WERI-Rb-1 (cell line): ENCODE measurements around the gene TSPAN13.

Experiments used
- DNase-seq: peaks from one replicate; pipeline ENCODE4 v3.0.0-alpha.2; 2020
- H3K27ac ChIP-seq: fragments of 250-450 bp; sonication (Bioruptor Pico); 2 replicates; pipeline ENCODE4 v1.5.1; 2020; ENCODE audit warnings: mild to moderate bottlenecking, moderate library complexity
- H3K27me3 ChIP-seq: fragments of 250-450 bp; sonication (Bioruptor Pico); 2 replicates; pipeline ENCODE4 v1.5.1; 2021; ENCODE audit warnings: mild to moderate bottlenecking, low read depth, moderate library complexity; ENCODE audit not compliant: insufficient read depth, severe bottlenecking
- H3K36me3 ChIP-seq: fragments of 250-450 bp; sonication (Bioruptor Pico); 2 replicates; pipeline ENCODE4 v1.5.1; 2020; ENCODE audit warnings: mild to moderate bottlenecking, moderate library complexity
- H3K4me3 ChIP-seq: 2 replicates; pipeline ENCODE4 v1.5.1; 2011; ENCODE audit warnings: low read depth, mild to moderate bottlenecking, control low read depth, low read length
- H3K9me3 ChIP-seq: fragments of 250-450 bp; sonication (Bioruptor Pico); 2 replicates; pipeline ENCODE4 v1.5.1; 2021; ENCODE audit warnings: mild to moderate bottlenecking, moderate library complexity; ENCODE audit not compliant: severe bottlenecking
- TF ChIP-seq, protein P1 (sequence below): IDR thresholded peaks from 2 replicates; pipeline ENCODE4 v1.5.1; 2011; ENCODE audit warnings: low read depth, mild to moderate bottlenecking, control low read depth, inconsistent platforms, low read length

Gene TSPAN13

DNA sequence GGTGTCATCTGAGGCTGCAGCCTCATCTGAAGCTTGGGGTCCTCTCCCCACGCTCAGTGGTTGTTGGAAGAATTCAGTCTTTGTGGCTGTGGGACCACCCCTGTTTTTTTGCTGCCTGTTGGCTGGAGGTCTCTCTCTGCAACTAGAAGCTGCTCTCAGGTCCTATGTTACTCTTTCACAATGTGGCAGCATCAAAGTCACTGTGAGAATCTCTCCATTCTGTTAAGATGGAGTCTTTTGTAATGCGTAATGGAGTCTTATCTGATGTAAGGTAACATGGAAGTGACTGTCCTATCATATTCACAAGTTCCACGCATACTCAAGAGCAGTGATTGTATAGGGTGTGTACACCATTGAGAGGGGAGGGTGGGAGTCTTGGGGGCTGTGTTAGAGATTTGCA is 24.9 kb downstream of the TSPAN13 start:
- H3K27me3 ChIP-seq = no peaks in the 10 kb centered on the region
- TF ChIP-seq, protein P1, sequence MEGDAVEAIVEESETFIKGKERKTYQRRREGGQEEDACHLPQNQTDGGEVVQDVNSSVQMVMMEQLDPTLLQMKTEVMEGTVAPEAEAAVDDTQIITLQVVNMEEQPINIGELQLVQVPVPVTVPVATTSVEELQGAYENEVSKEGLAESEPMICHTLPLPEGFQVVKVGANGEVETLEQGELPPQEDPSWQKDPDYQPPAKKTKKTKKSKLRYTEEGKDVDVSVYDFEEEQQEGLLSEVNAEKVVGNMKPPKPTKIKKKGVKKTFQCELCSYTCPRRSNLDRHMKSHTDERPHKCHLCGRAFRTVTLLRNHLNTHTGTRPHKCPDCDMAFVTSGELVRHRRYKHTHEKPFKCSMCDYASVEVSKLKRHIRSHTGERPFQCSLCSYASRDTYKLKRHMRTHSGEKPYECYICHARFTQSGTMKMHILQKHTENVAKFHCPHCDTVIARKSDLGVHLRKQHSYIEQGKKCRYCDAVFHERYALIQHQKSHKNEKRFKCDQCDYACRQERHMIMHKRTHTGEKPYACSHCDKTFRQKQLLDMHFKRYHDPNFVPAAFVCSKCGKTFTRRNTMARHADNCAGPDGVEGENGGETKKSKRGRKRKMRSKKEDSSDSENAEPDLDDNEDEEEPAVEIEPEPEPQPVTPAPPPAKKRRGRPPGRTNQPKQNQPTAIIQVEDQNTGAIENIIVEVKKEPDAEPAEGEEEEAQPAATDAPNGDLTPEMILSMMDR = no peak
- DNase-seq = no peak
- H3K4me3 ChIP-seq = no peak overlapping the region
- no peak overlapping the region for H3K27ac ChIP-seq
- H3K9me3 ChIP-seq = no peaks in the 10 kb centered on the region
- no peaks in the 10 kb centered on the region; the same call in none of the 2 replicates for H3K36me3 ChIP-seq

DNA sequence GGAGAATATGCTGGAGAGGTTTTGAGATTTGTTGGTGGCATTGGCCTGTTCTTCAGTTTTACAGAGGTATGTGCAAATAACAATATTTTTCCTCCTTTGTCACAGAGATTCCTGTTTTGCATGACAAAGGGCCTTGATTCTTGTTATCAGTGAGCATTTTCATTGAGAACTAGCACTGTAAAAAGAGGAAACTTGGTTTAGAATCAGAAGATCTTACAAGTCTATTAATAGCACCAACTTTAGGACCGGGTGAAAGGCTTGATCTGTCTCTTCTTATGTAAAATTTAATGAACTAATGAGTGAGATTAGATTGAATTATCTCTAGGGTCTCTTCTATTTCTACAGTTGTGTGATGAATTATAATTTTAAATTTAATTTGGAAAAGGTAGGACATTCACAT is 25.5 kb downstream of the TSPAN13 start:
- Histone ChIP-seq H3K4me3 (no peak overlapping the region), H3K27ac (no peak overlapping the region), H3K36me3 (peaks cover 2% of the 10 kb centered on the region), H3K9me3 (no peaks in the 10 kb centered on the region), H3K27me3 (no peaks in the 10 kb centered on the region)
- no peak for DNase-seq
- TF ChIP-seq, protein P1 = no peak

DNA sequence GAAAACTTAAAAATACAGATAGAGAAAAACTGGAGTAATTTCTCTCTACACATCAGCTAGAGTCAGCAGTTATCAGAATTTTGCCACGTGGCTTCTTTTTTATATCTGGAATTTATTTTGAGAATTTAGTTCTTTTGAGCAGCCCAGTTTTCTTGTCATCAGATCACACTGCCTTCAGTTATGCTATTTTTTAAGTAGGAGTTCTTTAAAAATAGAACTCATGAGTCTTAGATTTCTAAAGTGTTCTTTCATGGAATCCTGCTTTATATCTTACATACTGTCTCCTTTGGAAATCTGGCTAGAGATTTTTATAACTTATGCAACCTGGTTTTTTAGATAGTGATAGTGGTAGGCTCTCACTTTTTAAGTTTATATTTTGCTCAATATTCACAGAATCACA is 27.0 kb downstream of the TSPAN13 start:
- TF ChIP-seq, protein P1 = no peak
- Histone ChIP-seq H3K27ac (no peak overlapping the region), H3K4me3 (no peak overlapping the region), H3K36me3 (peaks cover 2% of the 10 kb centered on the region), H3K27me3 (no peaks in the 10 kb centered on the region), H3K9me3 (no peaks in the 10 kb centered on the region)
- DNase-seq = no peak

DNA sequence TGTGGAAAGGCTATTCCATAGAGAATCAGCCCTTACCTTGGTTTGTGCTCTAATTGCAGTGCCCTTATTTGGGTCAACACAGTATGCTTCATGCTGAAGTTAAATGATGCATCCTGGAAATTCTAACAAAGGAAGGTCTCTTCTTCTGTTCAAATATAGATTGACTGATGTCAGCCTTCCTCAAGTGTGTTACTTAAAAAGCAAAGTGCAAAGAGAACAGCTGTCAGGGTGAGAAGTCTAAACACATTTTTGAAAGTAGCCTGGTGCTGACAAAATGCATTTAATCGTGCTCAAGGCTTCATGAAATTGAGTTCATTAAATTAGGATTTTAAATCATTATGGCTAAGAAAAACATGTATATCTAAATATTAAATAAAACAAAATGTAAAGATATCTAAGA is 31.8 kb downstream of the TSPAN13 start:
- Histone ChIP-seq H3K36me3 (peaks cover 2% of the 10 kb centered on the region), H3K4me3 (no peak overlapping the region), H3K27me3 (no peaks in the 10 kb centered on the region), H3K27ac (no peak overlapping the region), H3K9me3 (no peaks in the 10 kb centered on the region)
- DNase-seq = no peak
- TF ChIP-seq, protein P1 = no peak

DNA sequence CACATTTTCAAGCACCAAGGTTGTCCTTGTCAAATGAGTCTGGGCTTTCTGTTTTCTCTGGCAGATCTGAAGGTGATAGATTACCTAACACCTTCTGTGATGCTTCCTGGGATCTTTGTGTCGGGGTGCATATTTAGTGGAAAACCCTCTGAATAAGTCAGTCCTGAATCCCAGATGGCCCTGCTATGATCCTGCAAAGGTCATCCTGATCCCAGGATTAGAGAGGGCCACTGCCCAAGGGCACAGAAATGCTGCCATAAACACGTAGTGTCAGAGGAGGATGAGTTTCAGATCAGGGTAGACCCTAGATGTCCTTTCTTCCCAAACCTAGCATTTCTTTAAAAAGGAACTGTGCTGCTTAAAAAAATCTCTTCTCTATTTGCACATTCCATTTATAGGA is 32.3 kb downstream of the TSPAN13 start:
- peak; percentile 31 for DNase-seq
- no peak overlapping the region for H3K4me3 ChIP-seq
- TF ChIP-seq, protein P1 = no peak
- H3K27me3 ChIP-seq = no peaks in the 10 kb centered on the region
- no peak overlapping the region for H3K27ac ChIP-seq
- H3K9me3 ChIP-seq = no peaks in the 10 kb centered on the region
- peaks cover 2% of the 10 kb centered on the region for H3K36me3 ChIP-seq

DNA sequence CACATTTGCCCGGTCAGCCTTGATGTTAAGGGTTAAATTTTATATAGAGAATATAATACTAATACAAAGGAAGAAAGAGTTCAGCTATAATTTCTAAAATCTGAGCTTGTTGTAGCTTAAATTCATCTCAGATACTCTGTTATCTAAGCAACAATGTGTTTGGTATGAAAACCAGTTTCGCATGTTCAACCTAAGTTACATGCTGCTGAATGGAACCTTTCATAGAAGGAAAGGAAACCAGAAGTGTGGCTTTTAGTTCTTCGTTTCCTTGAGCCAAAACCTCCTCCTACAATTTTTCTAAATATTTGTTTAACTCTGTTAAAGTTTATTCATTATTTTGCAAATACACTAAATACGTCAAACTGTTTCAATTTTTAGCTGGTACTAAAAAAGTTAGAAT is 32.7 kb downstream of the TSPAN13 start:
- Histone ChIP-seq H3K9me3 (no peaks in the 10 kb centered on the region), H3K4me3 (no peak overlapping the region), H3K27ac (no peak overlapping the region), H3K27me3 (no peaks in the 10 kb centered on the region), H3K36me3 (peaks cover 2% of the 10 kb centered on the region)
- TF ChIP-seq, protein P1 = no peak
- DNase-seq = no peak
